Upper lobe of left lung (tissue), 4 donors: ENCODE data around the gene ANKS3.

ENCODE experiments used
- POLR2A ChIP-seq, 4 donors: fragments of 450-650 bp; IDR thresholded peaks; one replicate each; pipeline ENCODE4 v1.5.1; 2016 to 2017; ENCODE audit warnings: antibody characterized with exemption in 4 of 4, mild to moderate bottlenecking in 2 of 4
- TF ChIP-seq, protein P1 (sequence below), 6 experiments: fragments of 450-650 bp in 4 of 6; fragments of 200-600 bp in 2 of 6; sonication (generic) in 2 of 6; IDR thresholded peaks; one replicate each; pipeline ENCODE4 v1.5.1; 2016 to 2019; ENCODE audit warnings: antibody characterized with exemption in 6 of 6

DNA sequence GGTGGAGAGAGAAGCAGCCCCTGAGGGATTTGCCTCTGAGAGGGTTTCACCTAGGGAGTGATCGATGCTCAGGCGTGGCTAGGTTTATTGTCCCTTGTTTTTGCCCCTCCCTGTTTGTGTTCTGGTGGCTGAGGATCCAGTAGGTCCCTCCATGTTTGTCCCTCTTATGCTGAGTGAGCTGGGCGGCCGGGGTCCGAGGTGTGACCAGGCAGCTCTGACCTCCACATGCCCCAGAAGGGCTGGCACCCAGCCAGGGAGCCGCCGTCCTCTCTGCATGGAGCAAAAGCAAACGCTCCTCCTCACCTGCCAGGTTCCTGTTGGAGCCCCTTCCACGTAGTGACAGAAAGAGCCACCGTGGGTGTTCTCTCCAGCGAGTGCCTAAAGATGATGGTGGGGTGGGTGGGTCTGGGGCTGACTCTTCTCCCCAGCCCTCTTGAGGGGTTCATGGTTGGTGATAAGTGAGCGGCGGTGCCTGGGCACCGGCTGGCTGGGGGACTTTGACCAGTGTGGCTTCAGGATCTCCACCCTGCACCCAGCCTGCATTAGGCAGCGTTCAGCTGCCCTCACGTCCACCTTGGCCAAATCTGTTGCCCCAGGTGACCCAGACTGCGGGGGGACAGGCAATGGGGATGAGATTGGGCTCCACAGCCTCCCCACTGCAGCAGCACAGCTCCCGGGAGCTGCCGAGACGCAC is 54.8 kb downstream of the ANKS3 start:
- TF ChIP-seq POLR2A (IDR thresholded peaks at IDR 0.05): no peak
- TF ChIP-seq, protein P1, sequence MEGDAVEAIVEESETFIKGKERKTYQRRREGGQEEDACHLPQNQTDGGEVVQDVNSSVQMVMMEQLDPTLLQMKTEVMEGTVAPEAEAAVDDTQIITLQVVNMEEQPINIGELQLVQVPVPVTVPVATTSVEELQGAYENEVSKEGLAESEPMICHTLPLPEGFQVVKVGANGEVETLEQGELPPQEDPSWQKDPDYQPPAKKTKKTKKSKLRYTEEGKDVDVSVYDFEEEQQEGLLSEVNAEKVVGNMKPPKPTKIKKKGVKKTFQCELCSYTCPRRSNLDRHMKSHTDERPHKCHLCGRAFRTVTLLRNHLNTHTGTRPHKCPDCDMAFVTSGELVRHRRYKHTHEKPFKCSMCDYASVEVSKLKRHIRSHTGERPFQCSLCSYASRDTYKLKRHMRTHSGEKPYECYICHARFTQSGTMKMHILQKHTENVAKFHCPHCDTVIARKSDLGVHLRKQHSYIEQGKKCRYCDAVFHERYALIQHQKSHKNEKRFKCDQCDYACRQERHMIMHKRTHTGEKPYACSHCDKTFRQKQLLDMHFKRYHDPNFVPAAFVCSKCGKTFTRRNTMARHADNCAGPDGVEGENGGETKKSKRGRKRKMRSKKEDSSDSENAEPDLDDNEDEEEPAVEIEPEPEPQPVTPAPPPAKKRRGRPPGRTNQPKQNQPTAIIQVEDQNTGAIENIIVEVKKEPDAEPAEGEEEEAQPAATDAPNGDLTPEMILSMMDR (IDR thresholded peaks at IDR 0.05): no peak
